GM12874 (cell line): ENCODE results near the gene ZRANB3.

Source experiments
- CTCF ChIP-seq: IDR thresholded peaks from 2 replicates; pipeline ENCODE4 v1.5.1; 2011; ENCODE audit warnings: low read depth, mild to moderate bottlenecking, control low read depth, low read length, moderate library complexity; ENCODE audit not compliant: insufficient read depth

Gene ZRANB3

GRCh38 chr2:135091681-135092080 is 439.3 kb downstream of the ZRANB3 start:
- TF ChIP-seq CTCF, result no peak
